DMS 273 (cell line): ENCODE measurements around the gene STON2.

Source experiments
- DNase-seq: peaks from one replicate; lab custom pipeline; 2025; ENCODE audit not compliant: unreplicated experiment; lab: John Stamatoyannopoulos, UW

Gene STON2

DNA sequence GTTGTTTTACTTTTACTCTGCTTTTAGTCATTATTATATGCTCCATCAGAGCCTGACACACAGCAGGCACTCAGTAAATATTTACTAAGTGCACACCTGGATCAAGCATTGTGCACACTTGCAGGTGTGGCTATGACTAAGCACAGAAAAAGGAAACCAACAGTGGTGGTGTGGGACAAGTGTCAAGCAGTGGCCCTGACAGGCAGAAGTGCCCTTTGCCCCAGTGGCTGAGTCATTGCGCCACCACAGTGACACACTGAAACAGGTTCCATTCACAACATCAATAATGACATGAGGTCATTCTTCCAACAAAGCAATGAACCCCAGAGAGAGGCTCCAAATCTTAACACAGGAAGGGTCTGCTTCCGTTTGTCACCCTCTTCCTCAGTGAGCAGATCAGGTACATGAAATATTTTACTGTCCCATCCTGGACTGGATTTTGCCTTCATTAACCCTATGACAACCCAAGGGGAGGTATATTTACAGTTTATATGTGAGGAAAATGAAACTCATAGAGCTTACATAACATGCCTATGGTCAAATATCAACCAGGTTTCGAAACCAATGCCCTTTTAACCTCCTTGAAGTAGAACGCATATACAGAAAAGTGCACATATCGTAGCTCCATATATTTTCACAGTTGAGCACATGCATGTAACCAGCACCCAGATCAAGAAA is 96.7 kb downstream of the STON2 start:
- DNase-seq = no peak

DNA sequence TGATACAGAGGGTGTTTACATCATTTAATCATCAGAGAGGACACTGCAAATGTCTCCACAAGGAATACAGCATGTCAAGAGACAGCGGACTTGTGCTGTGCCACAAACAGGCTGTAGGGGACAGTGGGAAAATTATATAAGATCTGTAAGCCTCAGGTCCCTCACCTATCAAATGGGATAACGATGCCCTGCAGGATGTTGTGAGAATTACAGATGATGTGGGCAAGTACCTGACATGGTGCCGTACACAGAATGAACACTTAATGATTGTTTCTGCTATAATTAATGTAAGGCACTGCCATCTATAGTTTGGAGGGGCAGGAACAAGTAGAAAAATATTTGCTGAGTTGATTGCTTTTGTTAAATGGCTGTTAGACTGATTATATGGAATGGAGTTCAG is 97.5 kb downstream of the STON2 start:
- peak; percentile 54 for DNase-seq

DNA sequence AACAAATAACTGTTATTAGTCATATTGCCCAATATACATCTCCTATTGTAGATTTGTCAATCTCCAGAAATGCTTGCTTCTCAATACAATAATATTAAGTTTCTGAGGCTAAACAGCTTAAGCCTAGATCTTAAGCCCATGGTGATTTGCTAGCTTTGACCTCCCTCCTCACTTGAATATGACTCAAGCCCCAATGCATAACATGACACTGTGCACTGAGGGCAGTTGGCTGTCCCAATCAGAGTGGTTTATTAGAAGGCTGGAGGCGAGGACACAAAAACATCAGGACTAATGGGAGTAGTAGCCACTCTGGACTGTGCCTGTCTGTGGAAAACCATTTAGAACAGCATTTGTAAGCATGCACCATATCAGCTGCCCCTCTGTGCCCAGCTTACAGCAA is 98.3 kb downstream of the STON2 start:
- peak; percentile 28 for DNase-seq

DNA sequence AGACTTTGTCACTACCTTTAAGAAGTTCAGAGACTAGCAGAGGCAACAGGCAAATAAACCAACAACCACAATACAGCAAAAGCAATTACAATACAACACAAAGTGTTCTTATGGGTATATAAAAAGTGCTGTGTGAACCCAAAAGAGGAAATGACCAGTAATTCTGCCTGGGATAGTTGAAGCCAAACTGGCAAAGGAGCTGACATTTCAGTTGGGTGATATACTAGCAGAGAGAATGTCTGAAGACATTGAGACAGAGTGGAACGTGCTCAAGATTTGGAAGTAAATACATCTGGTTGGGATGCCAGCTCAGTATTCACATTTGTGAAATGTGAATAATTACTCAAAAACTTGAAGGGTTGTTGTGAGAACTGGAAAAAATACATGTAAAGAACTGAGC is 98.8 kb downstream of the STON2 start:
- no peak for DNase-seq

DNA sequence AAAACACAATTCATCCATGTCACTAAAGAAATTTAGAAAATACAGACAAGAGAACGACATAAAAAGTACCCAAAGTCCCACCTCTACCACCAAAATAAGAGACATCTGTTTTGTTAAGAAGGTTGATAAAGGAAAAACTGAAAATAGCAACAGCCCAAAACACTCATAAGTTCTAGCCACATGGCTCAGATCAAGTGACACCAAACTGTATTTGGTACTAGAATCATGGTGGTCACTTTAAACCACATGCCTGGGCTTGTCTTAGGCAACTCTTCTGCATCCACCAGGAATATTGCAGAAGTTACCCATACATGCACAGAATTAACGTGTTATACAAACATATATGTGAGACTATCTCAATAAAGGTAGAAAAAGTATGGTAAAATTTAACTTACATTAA is 101.2 kb downstream of the STON2 start:
- DNase-seq = peak; percentile 81

DNA sequence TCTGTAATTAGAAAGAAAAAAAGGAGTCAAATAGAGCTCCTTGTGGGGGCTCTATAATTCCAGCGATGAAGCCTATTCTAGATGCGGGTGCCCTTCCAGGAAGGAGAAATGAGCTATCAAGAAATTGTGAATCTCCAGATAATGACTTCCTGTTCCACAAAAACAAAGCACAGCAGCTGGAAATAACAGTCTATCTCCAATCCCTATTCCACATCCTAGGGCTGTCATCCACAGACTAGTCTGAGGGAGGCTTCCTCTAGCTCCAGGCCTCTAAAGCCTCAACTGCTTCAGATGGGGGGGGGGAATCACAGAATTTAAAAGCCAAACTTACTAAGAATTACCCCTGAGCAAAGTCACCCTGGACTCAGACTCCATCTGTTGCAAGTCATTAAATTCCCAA is 102.0 kb downstream of the STON2 start:
- no peak for DNase-seq

DNA sequence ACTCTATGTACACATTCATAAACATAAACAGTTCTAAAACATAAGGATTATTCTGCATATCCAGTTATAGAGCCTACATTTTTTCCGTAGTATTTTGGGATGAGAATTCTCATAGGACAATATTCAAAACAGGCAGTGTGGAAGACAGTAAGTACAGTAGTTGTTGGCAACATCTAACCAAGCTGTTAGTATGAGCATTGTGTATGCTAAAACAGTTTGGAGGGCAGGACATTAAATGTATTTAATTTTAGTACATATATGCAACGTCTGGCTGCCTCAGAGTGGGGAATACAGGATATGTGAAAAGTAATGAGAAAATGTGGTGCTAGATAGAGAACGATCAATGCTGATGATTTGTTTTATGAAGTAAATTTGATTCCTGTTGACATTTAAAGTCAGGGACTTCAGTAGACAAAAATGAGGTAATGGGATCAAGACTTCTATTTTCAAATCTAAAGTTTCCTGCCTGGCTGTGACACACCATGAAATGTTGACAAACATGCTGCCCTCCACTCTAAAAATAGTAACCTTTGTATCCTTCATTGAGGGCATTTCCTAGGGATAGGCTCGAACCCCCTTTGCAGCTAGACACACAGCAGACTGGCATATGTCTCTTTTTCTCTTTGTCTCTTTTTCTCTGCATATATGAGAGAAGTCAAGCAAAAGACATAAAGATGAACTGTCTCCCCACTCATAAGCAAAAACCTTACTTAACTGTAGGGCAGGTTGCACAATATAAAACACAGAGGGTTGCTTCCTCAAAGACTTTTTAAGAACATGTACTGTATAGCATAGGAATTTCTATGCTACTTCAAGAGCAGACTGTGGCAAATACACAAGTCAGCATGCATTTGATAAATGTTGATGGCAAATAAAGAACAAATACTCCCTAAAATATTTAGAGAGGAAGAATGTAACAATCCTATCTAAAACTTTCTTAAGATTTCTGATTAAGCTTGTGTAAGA is 103.9 kb downstream of the STON2 start:
- no peak for DNase-seq

DNA sequence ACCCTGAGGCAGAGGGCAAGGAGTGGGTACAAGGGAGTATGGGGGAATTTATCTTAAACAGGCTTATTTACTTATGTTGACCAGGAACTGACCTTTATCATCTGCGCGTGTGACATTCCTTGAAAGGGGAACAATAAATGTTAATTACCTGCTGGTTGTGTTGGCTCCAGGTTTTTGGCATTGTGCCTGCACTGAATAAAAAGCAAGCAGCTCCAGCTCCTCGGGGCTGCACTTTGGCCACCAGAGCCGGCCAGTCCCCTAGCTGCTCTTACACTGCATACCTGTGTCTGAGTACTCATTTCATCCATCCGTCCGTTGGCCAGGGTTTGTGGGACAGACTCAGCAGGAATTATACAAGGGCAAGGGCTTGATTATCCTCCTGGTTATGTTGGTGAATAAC is 110.6 kb downstream of the STON2 start:
- peak; percentile 20 for DNase-seq

DNA sequence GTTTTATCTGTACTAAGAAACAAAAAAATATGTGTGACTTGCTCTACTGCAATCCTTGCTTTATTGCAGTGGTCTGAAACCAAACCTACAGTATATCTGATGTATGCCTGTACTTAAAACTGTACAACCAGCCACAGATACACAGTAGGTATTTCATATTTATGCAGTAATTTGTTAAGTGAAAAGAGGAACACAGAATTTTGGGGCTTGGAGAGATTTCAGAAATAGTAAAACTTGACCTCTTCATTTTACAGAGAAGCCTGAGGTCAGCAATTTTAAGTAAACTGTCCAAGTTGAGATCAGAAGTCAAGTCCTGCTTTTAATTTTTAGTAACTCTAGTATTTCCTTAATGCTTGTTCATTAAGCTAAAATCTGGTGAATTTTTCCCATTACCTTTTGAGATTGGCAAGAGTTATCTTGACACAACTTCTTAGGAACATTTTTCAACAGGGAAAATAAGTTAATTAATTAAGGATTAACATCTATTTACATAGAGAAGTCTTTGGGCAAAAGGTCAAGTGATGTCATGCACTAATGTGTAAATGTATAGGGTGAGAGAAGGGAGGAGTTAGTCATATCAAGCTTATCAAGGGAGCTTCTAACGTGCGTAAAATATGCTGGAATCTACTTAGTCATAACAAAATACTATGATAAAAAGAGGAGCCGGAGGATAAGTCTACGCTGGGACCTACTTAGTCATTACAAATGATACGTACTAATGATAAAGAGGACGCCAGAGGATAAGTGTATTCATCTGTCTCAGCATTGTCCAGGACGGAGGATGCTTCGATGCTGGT is 113.4 kb downstream of the STON2 start:
- DNase-seq = no peak

DNA sequence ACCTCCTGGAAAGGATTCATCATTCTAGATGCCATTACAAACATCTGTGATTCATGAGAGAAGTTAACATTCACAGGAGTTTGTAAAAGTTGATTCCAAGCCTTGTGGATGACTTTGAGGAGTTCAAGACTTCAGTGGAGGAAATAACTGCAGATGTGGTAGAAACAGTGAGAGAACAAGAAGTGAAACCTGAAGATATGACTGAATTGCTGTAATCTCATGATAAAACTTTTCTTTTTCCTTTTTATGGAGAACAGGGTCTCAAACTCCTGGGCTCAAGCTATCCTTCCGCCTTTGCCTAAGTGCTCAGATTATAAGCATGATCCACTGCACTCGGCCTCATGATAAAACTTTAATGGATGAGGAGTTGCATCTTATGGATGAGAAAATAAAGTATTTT is 114.9 kb downstream of the STON2 start:
- DNase-seq = no peak

DNA sequence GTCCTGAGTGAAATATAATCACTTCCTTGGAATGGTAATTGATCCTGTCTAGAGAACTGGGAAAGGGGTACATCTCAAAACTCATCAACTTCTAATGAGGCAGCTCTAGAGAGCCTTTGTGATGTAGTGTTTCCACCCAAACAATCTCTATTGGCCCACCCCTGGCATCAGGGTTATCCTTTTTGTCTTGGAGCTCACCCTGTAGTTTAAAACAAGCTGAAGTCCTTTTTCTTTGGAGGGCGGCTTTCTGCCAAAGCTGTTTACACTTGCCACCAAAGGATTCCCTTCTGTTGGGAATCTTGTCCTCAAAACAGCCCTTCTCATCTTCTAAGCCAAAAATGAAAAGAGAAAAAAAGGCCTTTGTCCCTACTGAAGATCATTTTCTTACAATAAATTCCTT is 118.8 kb downstream of the STON2 start:
- DNase-seq = no peak

DNA sequence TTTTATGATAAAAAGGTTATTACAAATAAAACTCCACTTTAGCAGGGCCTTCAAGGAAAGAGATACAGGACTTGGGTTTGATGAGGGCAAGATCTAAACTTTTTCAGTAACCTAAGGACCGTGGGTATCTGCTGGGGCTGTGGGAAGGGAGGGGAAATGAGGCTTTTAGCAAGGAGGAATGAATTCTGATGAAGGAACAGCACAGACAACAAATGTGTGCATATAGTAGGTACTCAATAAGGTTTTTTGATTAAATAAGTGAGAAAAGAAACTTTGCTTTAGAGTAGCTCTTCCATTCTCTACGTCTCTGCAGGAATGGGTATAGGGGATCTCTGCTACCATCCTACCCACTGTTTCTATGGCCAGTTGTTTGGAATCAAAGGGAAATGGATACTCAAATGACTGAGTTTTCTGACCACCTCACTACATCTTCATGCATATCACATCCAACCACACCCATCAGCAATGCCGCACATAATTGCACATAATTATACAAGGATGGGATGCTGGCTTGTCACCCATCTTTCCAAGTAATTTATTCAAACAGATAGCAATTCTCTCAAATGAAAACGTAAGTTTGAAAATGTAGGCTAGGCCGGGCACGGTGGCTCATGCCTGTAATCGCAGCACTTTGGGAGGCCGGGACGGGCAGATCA is 119.9 kb downstream of the STON2 start:
- no peak for DNase-seq

DNA sequence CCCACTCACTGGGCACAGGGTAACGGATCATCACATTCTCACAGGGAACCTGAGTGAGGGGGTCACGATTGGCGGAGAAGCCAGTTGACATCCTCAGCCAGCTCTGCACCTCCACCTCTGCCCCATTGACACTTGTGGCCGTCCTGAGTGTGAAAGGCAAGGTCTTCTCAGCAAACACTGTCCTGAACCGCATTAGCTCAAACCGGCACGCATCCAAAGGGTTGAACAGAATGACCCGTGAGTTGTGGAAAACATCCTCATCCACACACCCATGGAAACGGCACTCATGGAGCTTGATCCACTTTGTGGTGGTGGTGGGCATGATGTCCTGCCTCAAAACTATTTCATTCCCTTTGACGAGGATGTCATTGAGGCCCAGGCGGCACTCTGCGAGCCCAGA is 123.0 kb downstream of the STON2 start:
- no peak for DNase-seq

DNA sequence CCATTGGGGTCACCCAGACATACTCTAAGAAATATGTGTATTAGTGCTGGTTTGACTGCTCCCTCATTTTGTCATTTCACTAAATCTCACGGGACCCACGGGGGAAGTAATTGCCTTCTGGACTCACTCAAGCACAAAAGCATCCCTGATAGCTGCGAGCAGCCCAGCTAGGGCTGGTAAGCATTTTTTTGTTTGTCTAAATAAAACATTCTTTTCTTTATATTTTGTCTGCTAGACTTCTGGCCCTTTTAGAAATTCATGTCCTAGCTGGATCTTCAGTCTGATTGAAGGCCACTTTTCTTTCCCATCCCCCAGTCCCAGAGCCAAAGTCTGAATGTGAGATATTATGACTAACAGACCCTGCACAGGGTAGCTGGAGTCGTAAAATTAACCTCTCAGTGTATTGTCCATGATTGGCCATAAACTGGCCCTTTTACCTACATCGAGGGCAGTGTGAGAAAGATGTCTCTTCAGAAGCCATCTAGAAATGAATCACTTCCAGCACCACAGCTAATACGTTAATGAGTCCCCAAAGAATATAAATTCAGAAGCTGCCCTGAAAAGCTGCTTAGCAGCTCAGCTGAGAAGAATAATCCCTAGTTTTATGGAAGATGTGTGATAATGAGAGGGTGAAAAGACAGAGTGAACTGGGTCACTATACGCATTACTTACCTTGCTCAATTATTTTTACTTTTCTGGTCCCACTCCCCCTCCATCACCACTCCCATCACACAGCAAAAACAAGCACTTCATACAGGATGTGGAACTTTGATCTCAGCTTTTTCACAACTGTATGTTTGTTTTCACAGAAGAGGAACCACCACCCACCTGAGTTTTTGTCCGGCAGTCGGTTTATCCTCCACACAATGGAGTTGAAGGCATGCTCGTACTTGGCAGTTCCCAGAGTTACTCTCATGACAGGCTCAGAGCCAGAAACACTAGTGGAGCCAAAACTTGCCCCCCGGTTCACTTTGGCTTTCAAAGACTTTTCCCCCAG is 123.8 kb downstream of the STON2 start:
- peak; percentile 60 for DNase-seq

DNA sequence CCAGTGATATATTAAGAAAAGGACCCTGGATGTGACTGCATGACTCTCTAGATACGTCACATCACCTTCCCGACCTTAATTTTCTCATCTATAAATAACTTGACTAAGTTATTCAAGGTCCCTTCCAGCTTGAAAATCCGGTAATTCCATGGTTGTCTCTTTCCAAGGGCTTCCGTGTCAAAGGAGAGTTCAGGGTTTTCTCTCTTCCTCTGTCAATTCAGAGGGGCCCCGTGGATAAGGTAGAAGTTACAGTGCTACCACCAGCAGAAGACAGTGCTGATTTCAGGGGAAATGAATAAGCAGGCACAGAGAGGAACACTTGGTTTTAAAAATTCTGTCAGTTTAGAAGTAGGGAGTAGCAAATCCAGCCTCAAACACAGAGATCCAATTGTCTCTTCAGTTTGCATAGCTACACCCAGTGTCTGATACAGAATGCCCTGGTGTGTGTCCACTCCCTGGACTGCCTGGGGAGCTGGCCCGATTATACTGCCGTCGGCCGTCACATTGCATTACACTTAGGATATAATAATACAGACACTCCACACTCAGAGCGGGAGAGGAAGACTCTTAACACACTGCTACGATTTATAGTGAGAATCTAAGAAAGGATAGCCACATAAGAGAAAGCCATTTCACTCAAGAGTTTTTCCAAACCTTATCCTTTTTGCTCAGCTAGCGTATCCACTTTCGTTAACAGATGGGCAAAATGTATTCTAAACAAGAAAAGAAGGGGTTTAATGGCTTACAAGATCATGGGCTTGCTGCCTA is 124.6 kb downstream of the STON2 start:
- no peak for DNase-seq

DNA sequence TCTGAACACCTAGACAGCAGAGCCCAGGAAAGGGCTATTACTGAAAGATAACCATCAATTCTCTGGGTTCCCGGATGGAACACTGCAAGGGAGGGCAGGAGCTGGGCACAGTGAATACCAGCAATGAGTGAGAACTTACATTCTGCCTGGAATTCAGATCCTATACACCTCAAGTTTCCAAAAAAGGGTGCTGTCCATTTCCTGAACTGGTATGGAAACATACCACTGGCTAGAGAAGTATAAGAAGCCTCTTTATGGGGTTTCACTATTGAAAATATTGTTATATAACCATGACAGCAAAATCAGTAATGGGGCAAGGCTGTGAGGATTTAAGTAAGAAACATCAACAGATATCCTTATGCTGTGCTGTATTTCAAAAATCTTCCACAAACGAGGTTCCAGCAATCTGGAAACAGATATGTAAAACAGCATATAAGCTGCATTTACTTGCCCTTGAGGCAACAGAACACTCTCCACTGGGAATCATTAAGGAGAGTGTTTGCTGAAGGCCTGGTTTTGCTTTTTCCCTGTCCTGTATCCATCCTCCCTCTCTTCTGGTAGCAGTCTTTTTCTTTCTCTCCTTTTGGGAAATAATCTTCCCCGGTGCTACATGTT is 126.1 kb downstream of the STON2 start:
- no peak for DNase-seq

DNA sequence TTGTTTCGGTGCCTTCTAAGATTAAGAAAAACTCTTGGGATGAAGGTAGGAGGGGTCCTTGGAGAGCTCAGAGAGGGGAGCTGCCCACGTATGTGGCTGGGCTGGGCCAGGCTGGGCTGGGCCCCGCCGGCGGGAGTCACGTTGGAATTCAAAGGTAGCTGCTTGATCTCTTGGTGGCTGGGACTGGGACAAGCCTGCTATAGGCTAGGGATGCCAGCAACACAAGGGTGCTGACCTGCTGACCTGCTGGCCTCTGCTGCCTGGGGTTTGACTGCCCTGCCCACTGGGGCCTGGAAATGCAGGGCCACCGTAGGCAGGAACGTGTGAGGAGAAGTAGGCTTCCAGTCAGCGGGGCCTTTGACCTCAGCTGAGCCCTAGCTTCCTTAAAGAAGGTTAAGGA is 126.6 kb downstream of the STON2 start:
- no peak for DNase-seq

DNA sequence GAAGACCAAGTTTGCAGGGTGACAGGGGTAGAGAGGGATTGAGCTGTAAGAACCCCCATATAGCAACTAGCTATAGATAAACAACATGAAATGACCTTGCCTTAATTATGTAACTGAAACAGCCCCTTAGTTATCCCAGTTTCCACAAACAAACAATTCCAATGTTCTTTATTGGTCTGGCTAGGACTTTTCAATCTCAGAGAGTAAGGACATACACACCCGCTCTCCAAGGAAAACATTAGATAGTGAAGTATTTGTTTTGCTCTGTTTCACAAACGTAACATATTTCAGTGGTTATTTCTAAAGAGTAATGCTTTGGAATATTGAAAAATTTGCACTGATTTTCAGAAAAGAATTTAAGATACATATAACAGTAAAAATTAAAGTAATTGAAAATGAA is 127.8 kb downstream of the STON2 start:
- DNase-seq = no peak

DNA sequence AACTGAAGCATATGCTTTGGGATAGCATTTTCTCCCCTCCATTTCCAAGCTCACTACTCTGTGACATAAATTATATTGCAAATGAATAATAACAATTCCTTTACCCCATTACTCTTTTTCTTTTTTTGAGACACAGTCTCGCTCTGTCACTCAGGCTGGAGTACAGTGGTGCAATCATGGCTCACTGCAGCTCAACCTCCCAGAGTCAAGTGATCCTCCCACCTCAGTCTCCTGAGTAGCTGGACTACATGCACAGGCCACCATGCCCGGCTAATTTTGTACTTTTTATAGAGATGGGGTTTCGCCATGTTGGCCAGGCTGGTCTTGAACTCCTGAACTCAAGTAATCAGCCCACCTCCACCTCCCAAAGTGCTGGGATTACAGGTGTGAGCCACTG is 130.1 kb downstream of the STON2 start:
- no peak for DNase-seq
